ENCODE results near the gene ADNP.

GRCh38 chr20:50948132-50948785 is 17.0 kb upstream of the ADNP start:
- TF ChIP-seq CTCF (IDR thresholded peaks at IDR 0.05) (no peak), ATF3 (CRISPR knock-in tag; conservative IDR thresholded peaks at IDR 0.05) (no peak), TCF7 (CRISPR knock-in tag; IDR thresholded peaks at IDR 0.05; ENCODE audit: low read depth) (no peak), ZNF281 (CRISPR knock-in tag; IDR thresholded peaks at IDR 0.05) (no peak), MAX (CRISPR knock-in tag; IDR thresholded peaks at IDR 0.05) (no peak), ATF1 (CRISPR knock-in tag; IDR thresholded peaks at IDR 0.05) (no peak), CBFB (CRISPR knock-in tag; IDR thresholded peaks at IDR 0.05; ENCODE audit: low read depth) (no peak), ZNF532 (CRISPR knock-in tag; IDR thresholded peaks at IDR 0.05; ENCODE audit: borderline replicate concordance) (no peak), NFYB (CRISPR knock-in tag; conservative IDR thresholded peaks at IDR 0.05; ENCODE audit: low read depth) (no peak), GTF2I (CRISPR knock-in tag; conservative IDR thresholded peaks at IDR 0.05) (no peak), FOXP4 (CRISPR knock-in tag; IDR thresholded peaks at IDR 0.05) (no peak), HMGXB4 (CRISPR knock-in tag; IDR thresholded peaks at IDR 0.05) (no peak), RORB (CRISPR knock-in tag; IDR thresholded peaks at IDR 0.05) (no peak)
